K562 (cell line): ENCODE results near the gene FKBP2. TPM values are rescaled to one million over a fixed set of nuclear protein-coding genes. Genes with fewer than 3 reads are reported as not detected.
A peak's percentile ranks its signal among the peaks of the same experiment; 100 is the strongest.

Experiments
- ARNT ChIP-seq, 2 experiments: fragments of 450-650 bp; IDR thresholded peaks; 2 replicates each; pipeline ENCODE4 v1.6.1; 2016; ENCODE audit warnings: mild to moderate bottlenecking in 1 of 2
- FOXA3 ChIP-seq, 2 experiments: fragments of 450-650 bp in 1 of 2; sonication (generic) in 1 of 2; formaldehyde crosslinking; IDR thresholded peaks in 1 of 2; conservative IDR thresholded peaks in 1 of 2; 2 replicates each; pipeline versions ENCODE4 v1.4.0 to v1.8.0; 2020 to 2022; ENCODE audit warnings: mild to moderate bottlenecking in 2 of 2, missing genetic modification reagents in 1 of 2
- FOXK1 ChIP-seq: sonication (generic); formaldehyde crosslinking; IDR thresholded peaks from 2 replicates; pipeline ENCODE4 v1.8.0; 2022; ENCODE audit warnings: missing genetic modification reagents, mild to moderate bottlenecking, borderline replicate concordance
- GTF2F1 ChIP-seq: IDR thresholded peaks from 2 replicates; pipeline ENCODE4 v1.6.1; 2011; ENCODE audit warnings: low read depth, low read length, improper control_type of control experiment
- HLTF ChIP-seq: fragments of 450-650 bp; IDR thresholded peaks from 2 replicates; pipeline ENCODE4 v1.6.1; 2016
- IRF9 ChIP-seq: fragments of 450-650 bp; IDR thresholded peaks from 2 replicates; pipeline ENCODE4 v1.6.1; 2016; ENCODE audit warnings: missing biosample characterization, missing genetic modification characterization
- POLR2AphosphoS5 ChIP-seq: IDR thresholded peaks from 2 replicates; pipeline ENCODE4 v1.6.1; 2011; ENCODE audit warnings: mild to moderate bottlenecking, low read depth, low read length, moderate library complexity; ENCODE audit not compliant: control insufficient read depth, insufficient read depth
- POLR3A ChIP-seq: IDR thresholded peaks from 2 replicates; pipeline ENCODE4 v1.6.1; 2011; ENCODE audit warnings: borderline replicate concordance, mild to moderate bottlenecking, moderate library complexity; ENCODE audit not compliant: insufficient read length, insufficient read depth; ENCODE audit errors: extremely low read depth
- RAD51 ChIP-seq: fragments of 450-650 bp; IDR thresholded peaks from 2 replicates; pipeline ENCODE4 v1.7.1; 2016; ENCODE audit warnings: low read depth, mild to moderate bottlenecking, borderline replicate concordance
- RBM22 ChIP-seq: fragments of 200-400 bp; formaldehyde crosslinking; IDR thresholded peaks from 2 replicates; pipeline ENCODE4 v1.6.1; 2018; ENCODE audit warnings: low read length, low read depth; ENCODE audit not compliant: poor library complexity, severe bottlenecking
- RNF2 ChIP-seq: sonication (generic); IDR thresholded peaks from 2 replicates; pipeline ENCODE4 v1.6.1; 2016
- TAF1 ChIP-seq: IDR thresholded peaks from 2 replicates; pipeline ENCODE4 v1.6.1; 2011; ENCODE audit warnings: mild to moderate bottlenecking, low read length, moderate library complexity; ENCODE audit not compliant: insufficient read depth, control insufficient read depth, severe bottlenecking; ENCODE audit errors: extremely low read depth
- TBP ChIP-seq: optimal IDR thresholded peaks from 2 replicates; pipeline ENCODE3; 2011; ENCODE audit warnings: low read depth, low read length, improper control_type of control experiment
- TSHZ1 ChIP-seq: fragments of 250-450 bp; sonication (Bioruptor Pico); IDR thresholded peaks from 2 replicates; pipeline ENCODE4 v1.4.0; 2020; ENCODE audit warnings: mild to moderate bottlenecking, moderate library complexity
- ZBTB12 ChIP-seq: fragments of 250-450 bp; sonication (Bioruptor Pico); IDR thresholded peaks from 2 replicates; pipeline ENCODE4 v1.4.0; 2020
- ZNF274 ChIP-seq: IDR thresholded peaks from 2 replicates; pipeline ENCODE4 v1.6.1; 2011; ENCODE audit warnings: low read depth, mild to moderate bottlenecking, low read length, moderate library complexity, borderline replicate concordance
- polyA plus RNA-seq, 8 experiments: library from polyadenylated mRNA; depleted of rRNA in 4 of 8; stranded (reverse) in 5 of 8; unstranded in 3 of 8; fragments of >200 nt; fragmentation: Nextera tagmentation in 2 of 8; fragmentation: Illumina TruSeq in 1 of 8; extraction: Ambion mirVana in 2 of 8; extraction: Trizol in 1 of 8; gene quantifications; 2 replicates each; pipeline versions ENCODE4 v1.2.1 to v1.2.3, GENCODE V29; 2011 to 2014; ENCODE audit warnings: inconsistent platforms in 1 of 8, missing spikeins in 1 of 8
- total RNA-seq, 7 experiments: library from RNA; depleted of rRNA in 6 of 7; stranded (reverse); fragments of >200 nt in 6 of 7; fragmentation: Illumina TruSeq in 2 of 7; extraction: Trizol in 2 of 7; gene quantifications; 2 replicates each; pipeline versions ENCODE4 v1.2.1 to v1.2.3, GENCODE V29; 2011 to 2021; ENCODE audit warnings: low replicate concordance in 1 of 7

Gene FKBP2
- total and polyA plus RNA-seq, 9 of the 15 experiments (the other 6 are each of a cell fraction or from before 2014, with no cell fraction given): 3.5 to 151 (median 58.1) TPM

- TF ChIP-seq IRF9 (tag) (no peak), ZNF274 (no peak), ZBTB12 (CRISPR knock-in tag) (0 out of 2 replicates have a peak, but pooled peaks have one; percentile 20), RAD51 (no peak), TSHZ1 (CRISPR knock-in tag) (no peak), TAF1 (peak; percentile 37), POLR2AphosphoS5 (peak; percentile 65; the same call in 1 of the 2 replicates), FOXA3 (CRISPR knock-in tag; conservative IDR thresholded peaks at IDR 0.05 in 1 of 2, IDR thresholded peaks at IDR 0.05 in 1 of 2) (no peak), ARNT (IDR thresholded peaks at IDR 0.05) (no peak), RNF2 (no peak), HLTF (no peak), TBP (peak; percentile 21), FOXK1 (CRISPR knock-in tag) (peak; percentile 28; the same call in 1 of the 2 replicates), GTF2F1 (no peak), POLR3A (no peak), RBM22 (no peak)
Observed at GRCh38 chr11:64239662-64240434, 1.0 kb upstream of the FKBP2 start (continued).
